WI38 (cell line): ENCODE results near the gene WDR3.

Experiments
- H3K4me3 ChIP-seq: 2 replicates; pipeline ENCODE4 v1.5.1; 2011; ENCODE audit warnings: low read depth, mild to moderate bottlenecking, control low read depth, low read length
- TF ChIP-seq, protein P1 (sequence below): IDR thresholded peaks from 2 replicates; pipeline ENCODE4 v1.5.1; 2012; ENCODE audit warnings: low read depth, mild to moderate bottlenecking, control low read depth, low read length

Gene WDR3

DNA sequence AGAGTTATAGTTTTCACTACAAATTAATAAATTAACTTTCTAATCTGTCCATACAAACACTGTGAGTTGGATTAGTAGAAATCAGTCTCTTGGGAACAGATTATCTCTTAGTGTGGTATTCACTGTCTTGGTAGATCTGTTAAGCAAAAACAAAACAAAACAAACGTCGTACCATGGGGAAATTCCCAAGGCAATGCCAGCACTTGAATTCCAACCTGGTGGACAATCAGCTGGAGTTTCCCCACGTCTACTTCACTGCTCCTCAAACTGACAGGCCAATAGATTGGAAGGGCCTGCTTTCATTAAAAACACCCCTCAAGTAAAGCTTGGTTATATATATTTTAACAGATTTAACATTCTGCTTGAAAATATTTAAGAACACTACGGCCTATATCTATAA, 32.0 kb upstream of the WDR3 start:
- H3K4me3 ChIP-seq, result no peak overlapping the region
- TF ChIP-seq, protein P1, sequence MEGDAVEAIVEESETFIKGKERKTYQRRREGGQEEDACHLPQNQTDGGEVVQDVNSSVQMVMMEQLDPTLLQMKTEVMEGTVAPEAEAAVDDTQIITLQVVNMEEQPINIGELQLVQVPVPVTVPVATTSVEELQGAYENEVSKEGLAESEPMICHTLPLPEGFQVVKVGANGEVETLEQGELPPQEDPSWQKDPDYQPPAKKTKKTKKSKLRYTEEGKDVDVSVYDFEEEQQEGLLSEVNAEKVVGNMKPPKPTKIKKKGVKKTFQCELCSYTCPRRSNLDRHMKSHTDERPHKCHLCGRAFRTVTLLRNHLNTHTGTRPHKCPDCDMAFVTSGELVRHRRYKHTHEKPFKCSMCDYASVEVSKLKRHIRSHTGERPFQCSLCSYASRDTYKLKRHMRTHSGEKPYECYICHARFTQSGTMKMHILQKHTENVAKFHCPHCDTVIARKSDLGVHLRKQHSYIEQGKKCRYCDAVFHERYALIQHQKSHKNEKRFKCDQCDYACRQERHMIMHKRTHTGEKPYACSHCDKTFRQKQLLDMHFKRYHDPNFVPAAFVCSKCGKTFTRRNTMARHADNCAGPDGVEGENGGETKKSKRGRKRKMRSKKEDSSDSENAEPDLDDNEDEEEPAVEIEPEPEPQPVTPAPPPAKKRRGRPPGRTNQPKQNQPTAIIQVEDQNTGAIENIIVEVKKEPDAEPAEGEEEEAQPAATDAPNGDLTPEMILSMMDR, result no peak

DNA sequence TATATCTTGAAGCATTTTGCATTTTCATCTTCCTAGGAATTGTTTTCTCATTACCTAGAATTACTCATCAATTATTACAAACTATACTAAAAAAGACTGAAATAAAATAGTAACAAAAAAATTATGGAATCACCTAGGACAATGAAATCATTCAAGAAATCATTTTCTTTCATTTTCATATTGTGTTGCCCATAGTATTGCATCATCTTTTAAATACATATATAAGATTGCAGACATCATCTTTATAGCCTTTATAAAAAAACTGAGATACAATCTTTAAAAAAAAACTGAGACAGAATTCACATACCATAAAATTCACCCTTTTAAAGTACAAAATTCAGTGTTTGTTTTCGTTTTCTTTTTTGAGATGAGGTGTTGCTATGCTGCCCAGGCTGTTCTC, 29.7 kb upstream of the WDR3 start:
- no peak overlapping the region for H3K4me3 ChIP-seq
- TF ChIP-seq, protein P1, result no peak

DNA sequence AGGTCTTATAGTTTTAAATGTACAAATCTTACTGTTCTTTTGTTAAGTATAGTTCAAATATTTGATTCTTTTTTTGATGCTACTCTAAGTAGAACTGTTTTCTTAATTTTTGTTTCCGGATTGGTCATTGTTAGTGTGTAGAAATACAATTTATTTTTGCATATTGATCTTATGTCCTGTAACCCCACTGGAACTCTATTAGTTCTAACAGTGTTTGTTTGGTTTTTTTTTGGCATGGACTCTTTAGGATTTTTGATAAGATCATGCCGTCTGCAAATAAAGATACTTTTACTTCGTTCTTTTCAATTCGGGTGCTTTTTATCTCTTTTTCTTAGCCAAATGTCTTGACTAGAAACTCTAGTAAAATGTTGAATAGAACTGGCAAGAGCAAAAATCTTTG, 26.6 kb upstream of the WDR3 start:
- TF ChIP-seq, protein P1, result no peak
- no peak overlapping the region for H3K4me3 ChIP-seq

DNA sequence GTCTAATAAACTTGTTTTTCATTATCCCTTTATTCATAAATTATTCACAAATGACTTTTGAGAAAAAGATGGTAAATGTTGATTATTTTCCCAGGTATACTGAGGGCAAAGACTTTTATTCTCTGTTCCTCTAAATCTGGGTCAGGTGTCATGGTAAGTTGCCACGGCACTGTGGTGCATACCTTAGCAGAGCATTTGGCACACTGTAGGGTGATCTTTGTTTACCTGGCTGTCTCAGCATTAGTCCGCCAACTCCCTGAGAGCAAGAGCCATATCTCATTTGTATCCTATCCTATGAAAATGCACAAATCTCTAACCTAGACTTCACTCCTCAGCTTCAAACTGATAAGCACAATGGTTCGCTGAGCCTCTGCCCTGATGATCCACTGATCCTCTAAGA, 25.1 kb upstream of the WDR3 start:
- H3K4me3 ChIP-seq, result no peak overlapping the region
- TF ChIP-seq, protein P1, result no peak

DNA sequence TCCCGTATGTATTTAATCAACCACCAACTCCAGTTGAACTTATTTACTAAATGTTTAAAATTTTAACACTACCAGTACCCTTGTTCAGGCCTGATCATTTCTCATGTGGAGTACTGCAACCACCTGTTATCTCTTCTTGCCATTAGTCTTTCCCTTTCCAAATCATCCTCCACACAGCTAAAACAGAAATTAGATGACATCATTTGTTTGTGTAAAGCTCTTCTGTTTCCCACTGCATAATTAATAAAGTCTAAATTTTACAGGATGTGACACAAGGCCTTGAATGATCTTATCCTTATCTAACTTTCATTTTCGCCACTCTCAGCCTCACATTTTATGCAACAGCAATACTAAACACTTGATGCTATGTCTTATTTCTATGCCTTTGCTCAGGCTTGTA, 24.5 kb upstream of the WDR3 start:
- TF ChIP-seq, protein P1, result no peak
- no peak overlapping the region for H3K4me3 ChIP-seq

DNA sequence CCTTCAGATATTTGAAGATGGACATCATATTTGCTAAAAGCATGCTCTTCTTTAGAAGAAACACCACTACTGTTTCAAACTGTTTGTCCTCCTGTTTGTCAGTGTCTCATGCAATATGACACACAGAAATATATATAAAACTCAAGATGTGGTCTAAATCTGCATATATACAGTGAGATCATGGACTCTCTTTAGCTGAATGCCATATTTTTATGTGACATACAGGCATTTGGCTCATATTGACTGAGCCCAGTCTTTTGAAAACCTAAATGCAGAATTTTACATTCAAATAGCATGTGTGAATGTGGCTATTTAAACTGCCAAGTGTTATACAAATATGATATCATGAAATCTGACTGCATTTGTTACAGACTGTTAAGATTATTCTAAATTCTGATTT, 18.5 kb upstream of the WDR3 start:
- no peak overlapping the region for H3K4me3 ChIP-seq
- TF ChIP-seq, protein P1, result no peak

DNA sequence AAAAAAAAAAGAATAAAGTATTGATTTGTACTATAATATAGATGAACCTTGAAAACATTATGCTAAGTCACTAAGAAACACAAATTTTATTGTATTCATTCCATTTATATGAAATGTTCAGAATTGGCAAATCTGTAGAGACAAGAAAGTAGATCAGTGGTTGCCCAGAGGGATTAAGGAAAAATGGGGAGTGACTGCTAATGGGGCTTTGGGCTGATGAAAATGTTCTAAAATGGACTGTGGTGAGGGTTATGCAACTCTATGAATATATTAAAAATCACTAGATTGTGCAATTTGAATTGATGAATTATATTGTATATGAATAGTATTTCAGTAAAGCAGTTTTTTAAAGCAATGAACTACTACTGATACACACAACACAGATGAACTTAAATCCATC, 10.2 kb upstream of the WDR3 start:
- TF ChIP-seq, protein P1, result no peak
- no peak overlapping the region for H3K4me3 ChIP-seq
